Natural killer cell (primary cell): ENCODE measurements around the gene ZC3H10. TPM values are rescaled to one million over a fixed set of nuclear protein-coding genes. Genes with fewer than 3 reads are reported as not detected.

ENCODE experiments used
- ATAC-seq, 3 donors: fragments of 150-1000 bp in 2 of 3; fragments of 200-7000 bp in 1 of 3; cut with Tn5 transposase; 1 replicate in 1 of 3; 2 replicates in 2 of 3; pipeline ENCODE4 v1.10.0; 2021; ENCODE audit warnings: mild to moderate bottlenecking in 2 of 3, moderate library complexity in 2 of 3
- DNase-seq, 2 donors: peaks; one replicate each; pipeline versions ENCODE4 v3.0.0 to v3.0.0-alpha.2; 2013 to 2021; ENCODE audit warnings: mixed read lengths in 1 of 2
- H3K27ac ChIP-seq: one replicate; pipeline ENCODE4 v1.5.1; 2013; ENCODE audit warnings: mild to moderate bottlenecking, low read length
- H3K27me3 ChIP-seq: one replicate; pipeline ENCODE4 v1.6.1; 2013; ENCODE audit warnings: low read length; ENCODE audit not compliant: control insufficient read depth, insufficient read depth
- H3K36me3 ChIP-seq: one replicate; pipeline ENCODE4 v1.6.1; 2013; ENCODE audit warnings: low read length; ENCODE audit not compliant: control insufficient read depth, insufficient read depth
- H3K4me1 ChIP-seq: one replicate; pipeline ENCODE4 v1.6.1; 2013; ENCODE audit warnings: low read length; ENCODE audit not compliant: control insufficient read depth, insufficient read depth
- H3K4me3 ChIP-seq: one replicate; pipeline ENCODE4 v1.5.1; 2013; ENCODE audit warnings: low read length
- H3K9me3 ChIP-seq: one replicate; pipeline ENCODE4 v1.6.1; 2013; ENCODE audit warnings: low read length; ENCODE audit not compliant: control insufficient read depth, insufficient read depth
- H3K27ac Mint-ChIP-seq, 2 donors: one replicate each; pipeline ENCODE4 v1.8.0; 2022; ENCODE audit warnings: mild to moderate bottlenecking in 2 of 2, mixed read lengths in 2 of 2, moderate library complexity in 1 of 2
- H3K27me3 Mint-ChIP-seq, 2 donors: one replicate each; pipeline ENCODE4 v1.8.0; 2022; ENCODE audit warnings: low read depth in 2 of 2, mixed read lengths in 2 of 2
- H3K36me3 Mint-ChIP-seq: one replicate; pipeline ENCODE4 v1.8.0; 2022; ENCODE audit warnings: mixed read lengths
- H3K4me1 Mint-ChIP-seq, 2 donors: one replicate each; pipeline ENCODE4 v1.8.0; 2022; ENCODE audit warnings: mixed read lengths in 2 of 2
- H3K4me3 Mint-ChIP-seq: one replicate; pipeline ENCODE4 v1.8.0; 2022; ENCODE audit warnings: mild to moderate bottlenecking, moderate library complexity, mixed read lengths
- H3K9me3 Mint-ChIP-seq, 2 donors: one replicate each; pipeline ENCODE4 v1.8.0; 2022; ENCODE audit warnings: mixed read lengths in 2 of 2
- WGBS: methylation state at CpG from one replicate; pipeline ENCODE4 v1.1.7; 2013; ENCODE audit warnings: missing lambda C conversion rate; ENCODE audit not compliant: insufficient coverage; 5-methylcytosine and 5-hydroxymethylcytosine counted together
- intact Hi-C: fragments of 100-400 bp; cut with micrococcal nuclease; formaldehyde crosslinking; loops from one replicate; pipeline ENCODE4 v1.14.2; 2022
- total RNA-seq, 4 donors: library from RNA; stranded (reverse); fragments of 120-200 nt in 1 of 4; gene quantifications; one replicate each; pipeline versions ENCODE4 v1.2.3 to v1.2.4, GENCODE V29; 2013 to 2022
- TF ChIP-seq, protein P1 (sequence below): fragments of 200-600 bp; IDR thresholded peaks from one replicate; pipeline ENCODE4 v1.8.0; 2022; ENCODE audit warnings: antibody characterized with exemption

The ZC3H10 gene
- total RNA-seq, 3 donors from 2014 or later (not counting 1 experiment from before 2014, with no cell fraction given), result 12.0 to 24.3 (median 16.2) TPM

GRCh38 chr12:56080556-56081138, 37.4 kb upstream of the ZC3H10 start:
- intact Hi-C loops, result no loop called here
- H3K36me3 Mint-ChIP-seq, result no peaks in the 10 kb centered on the region
- 38% methylated on average over 20 of the region's 20 CpGs for WGBS

DNA sequence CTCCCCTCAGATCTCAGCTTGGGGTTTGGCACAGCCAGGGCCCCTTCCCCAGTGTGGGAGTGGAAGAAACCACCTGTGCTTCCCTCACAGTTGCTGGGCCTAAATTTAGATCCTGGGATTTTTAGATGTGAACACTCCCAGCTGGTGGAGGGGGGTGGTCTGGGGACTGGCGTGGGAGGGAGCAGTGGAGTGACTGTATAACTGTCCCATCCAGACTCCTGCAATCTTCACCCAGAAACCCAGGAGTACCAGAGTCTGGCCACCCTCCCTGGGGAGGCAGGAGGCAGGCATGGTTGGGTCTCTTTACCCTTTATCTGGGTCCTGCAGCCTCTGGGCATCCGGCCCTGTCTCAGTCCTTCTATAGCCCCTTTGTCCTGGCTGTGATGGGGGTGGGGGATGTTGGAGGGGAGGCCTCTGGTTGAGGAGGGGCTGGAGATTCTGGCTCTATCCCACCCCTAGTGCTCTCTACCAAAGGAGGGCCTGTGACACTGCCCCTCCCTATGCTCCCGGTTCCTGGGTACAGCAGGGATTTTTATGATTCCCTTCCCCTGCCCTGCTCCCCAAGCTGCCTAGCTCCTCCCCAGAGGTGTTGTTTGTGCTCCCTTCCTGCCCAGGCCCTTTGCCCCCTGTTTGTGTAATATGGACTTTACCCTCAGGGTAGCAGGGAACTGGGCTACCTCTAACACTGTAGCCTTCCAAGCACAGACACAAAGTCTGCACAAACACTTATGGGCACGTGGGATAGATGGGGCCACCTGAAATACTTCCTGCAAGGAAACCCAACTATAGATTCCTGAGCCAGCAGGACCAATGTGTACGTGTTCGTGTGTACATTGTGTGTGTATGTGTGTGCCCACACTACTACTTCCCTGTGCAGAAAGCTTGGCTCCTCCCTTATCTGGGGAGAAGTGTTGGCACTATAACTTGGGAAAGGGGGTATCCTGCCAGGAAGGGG, 36.4 kb upstream of the ZC3H10 start:
- intact Hi-C loops, result no loop called here
- Histone ChIP-seq H3K27me3 (peaks cover 10% of the 10 kb centered on the region), H3K9me3 (no peaks in the 10 kb centered on the region), H3K4me1 (peaks cover 20% of the 10 kb centered on the region), H3K4me3 (no peak overlapping the region), H3K27ac (no peak overlapping the region), H3K36me3 (no peaks in the 10 kb centered on the region)
- TF ChIP-seq, protein P1, sequence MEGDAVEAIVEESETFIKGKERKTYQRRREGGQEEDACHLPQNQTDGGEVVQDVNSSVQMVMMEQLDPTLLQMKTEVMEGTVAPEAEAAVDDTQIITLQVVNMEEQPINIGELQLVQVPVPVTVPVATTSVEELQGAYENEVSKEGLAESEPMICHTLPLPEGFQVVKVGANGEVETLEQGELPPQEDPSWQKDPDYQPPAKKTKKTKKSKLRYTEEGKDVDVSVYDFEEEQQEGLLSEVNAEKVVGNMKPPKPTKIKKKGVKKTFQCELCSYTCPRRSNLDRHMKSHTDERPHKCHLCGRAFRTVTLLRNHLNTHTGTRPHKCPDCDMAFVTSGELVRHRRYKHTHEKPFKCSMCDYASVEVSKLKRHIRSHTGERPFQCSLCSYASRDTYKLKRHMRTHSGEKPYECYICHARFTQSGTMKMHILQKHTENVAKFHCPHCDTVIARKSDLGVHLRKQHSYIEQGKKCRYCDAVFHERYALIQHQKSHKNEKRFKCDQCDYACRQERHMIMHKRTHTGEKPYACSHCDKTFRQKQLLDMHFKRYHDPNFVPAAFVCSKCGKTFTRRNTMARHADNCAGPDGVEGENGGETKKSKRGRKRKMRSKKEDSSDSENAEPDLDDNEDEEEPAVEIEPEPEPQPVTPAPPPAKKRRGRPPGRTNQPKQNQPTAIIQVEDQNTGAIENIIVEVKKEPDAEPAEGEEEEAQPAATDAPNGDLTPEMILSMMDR, result no peak
- Mint-ChIP-seq H3K9me3 (no peaks in the 10 kb centered on the region), H3K27ac (no peak overlapping the region), H3K36me3 (no peaks in the 10 kb centered on the region), H3K4me3 (peak overlapping the region; percentile 75), H3K27me3 (peaks cover 7 to 21% of the 10 kb centered on the region in 2 donors), H3K4me1 (peaks cover 0 to 21% of the 10 kb centered on the region in 2 donors)
- WGBS, result 77% methylated on average over 5 of the region's 6 CpGs
- DNase-seq (no peak), ATAC-seq (no peak)

More at GRCh38 chr12:56080556-56081138, 37.4 kb upstream of the ZC3H10 start:
- Mint-ChIP-seq H3K9me3 (no peaks in the 10 kb centered on the region), H3K27me3 (peaks cover 7 to 21% of the 10 kb centered on the region in 2 donors), H3K4me3 (peak overlapping the region; percentile 75), H3K4me1 (peaks cover 0 to 21% of the 10 kb centered on the region in 2 donors), H3K27ac (no peak overlapping the region)
- TF ChIP-seq, protein P1, result no peak
- ATAC-seq, result no peak
- H3K9me3 ChIP-seq, result no peaks in the 10 kb centered on the region
- DNase-seq, result no peak
- no peaks in the 10 kb centered on the region for H3K36me3 ChIP-seq
- peak overlapping the region; percentile 58 for H3K4me3 ChIP-seq
- H3K27ac ChIP-seq, result no peak overlapping the region
- peaks cover 10% of the 10 kb centered on the region for H3K27me3 ChIP-seq
- H3K4me1 ChIP-seq, result peaks cover 20% of the 10 kb centered on the region

GRCh38 chr12:56082382-56082781, 35.7 kb upstream of the ZC3H10 start:
- H3K27ac Mint-ChIP-seq, result no peak overlapping the region
- TF ChIP-seq, protein P1, result no peak
- no peaks in the 10 kb centered on the region for H3K9me3 Mint-ChIP-seq
- no peaks in the 10 kb centered on the region for H3K36me3 Mint-ChIP-seq
- WGBS, result 100% methylated on average over 1 of the region's 2 CpGs
- peaks cover 20% of the 10 kb centered on the region for H3K4me1 ChIP-seq
- H3K27ac ChIP-seq, result no peak overlapping the region
- H3K4me3 Mint-ChIP-seq, result no peak overlapping the region
- H3K36me3 ChIP-seq, result no peaks in the 10 kb centered on the region
- peaks cover 7 to 21% of the 10 kb centered on the region in 2 donors for H3K27me3 Mint-ChIP-seq
- no peaks in the 10 kb centered on the region for H3K9me3 ChIP-seq
- H3K4me3 ChIP-seq, result no peak overlapping the region
- intact Hi-C loops, result no loop called here
- peaks cover 0 to 21% of the 10 kb centered on the region in 2 donors for H3K4me1 Mint-ChIP-seq
- no peak for ATAC-seq
- peaks cover 10% of the 10 kb centered on the region for H3K27me3 ChIP-seq
- DNase-seq, result no peak
